ENCODE results near the gene COL6A1. TPM values are rescaled to one million over a fixed set of nuclear protein-coding genes. Genes with fewer than 3 reads are reported as not detected.

The COL6A1 gene
- total and polyA plus RNA-seq, 12 donors, result 71.9 to 388 (median 143) TPM

DNA sequence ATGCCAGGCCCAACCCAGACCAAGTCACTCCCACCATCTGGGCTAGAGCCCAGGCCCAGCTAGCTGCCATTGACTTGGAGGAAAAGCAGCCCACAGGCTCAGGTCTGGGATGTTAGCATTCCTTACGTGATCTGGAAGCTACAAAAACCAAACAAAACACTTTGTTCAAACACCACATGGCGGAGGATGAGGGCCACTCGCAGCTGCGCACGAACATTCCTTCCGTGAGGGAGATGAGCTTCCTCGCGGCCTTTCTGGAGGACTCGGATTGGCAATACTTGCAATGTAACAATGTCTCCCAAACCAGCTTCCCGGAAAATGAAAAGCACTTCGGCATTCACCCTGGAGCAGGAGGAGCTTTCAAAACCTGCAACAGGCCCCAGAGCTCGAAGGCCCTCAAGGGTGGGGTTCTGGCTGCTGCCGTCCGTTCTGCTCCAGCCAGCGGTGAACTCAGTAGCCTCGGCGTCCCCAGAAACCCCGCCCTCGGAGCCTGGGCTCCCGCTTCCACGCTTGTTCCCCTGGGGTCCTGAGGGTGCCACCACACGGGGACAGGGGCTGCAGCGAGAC lies 40.5 kb downstream of the COL6A1 start:
- Histone ChIP-seq H3K4me3 (peak overlapping the region in 2 of 10 donors; percentile 14 to 19), H3K9me3 (no peaks in the 10 kb centered on the region), H3K27me3 (peaks cover 0 to 4% (median 0%) of the 10 kb centered on the region in 7 donors), H3K4me1 (peaks cover 0 to 9% (median 0%) of the 10 kb centered on the region in 9 donors), H3K27ac (peak overlapping the region in 3 of 10 donors; percentile 47 to 67 (median 53)), H3K36me3 (no peaks in the 10 kb centered on the region)
- 77 to 84% methylated on average over 23 of the region's 23 CpGs for WGBS, 2 donors
- TF ChIP-seq CTCF (IDR thresholded peaks at IDR 0.05), result no peak
- intact Hi-C loops (cut with DNase I), result no loop called here
- DNase-seq, result peak in 1 of 2 donors; percentile 63
- peak; percentile 71 to 88 (median 80) for ATAC-seq

DNA sequence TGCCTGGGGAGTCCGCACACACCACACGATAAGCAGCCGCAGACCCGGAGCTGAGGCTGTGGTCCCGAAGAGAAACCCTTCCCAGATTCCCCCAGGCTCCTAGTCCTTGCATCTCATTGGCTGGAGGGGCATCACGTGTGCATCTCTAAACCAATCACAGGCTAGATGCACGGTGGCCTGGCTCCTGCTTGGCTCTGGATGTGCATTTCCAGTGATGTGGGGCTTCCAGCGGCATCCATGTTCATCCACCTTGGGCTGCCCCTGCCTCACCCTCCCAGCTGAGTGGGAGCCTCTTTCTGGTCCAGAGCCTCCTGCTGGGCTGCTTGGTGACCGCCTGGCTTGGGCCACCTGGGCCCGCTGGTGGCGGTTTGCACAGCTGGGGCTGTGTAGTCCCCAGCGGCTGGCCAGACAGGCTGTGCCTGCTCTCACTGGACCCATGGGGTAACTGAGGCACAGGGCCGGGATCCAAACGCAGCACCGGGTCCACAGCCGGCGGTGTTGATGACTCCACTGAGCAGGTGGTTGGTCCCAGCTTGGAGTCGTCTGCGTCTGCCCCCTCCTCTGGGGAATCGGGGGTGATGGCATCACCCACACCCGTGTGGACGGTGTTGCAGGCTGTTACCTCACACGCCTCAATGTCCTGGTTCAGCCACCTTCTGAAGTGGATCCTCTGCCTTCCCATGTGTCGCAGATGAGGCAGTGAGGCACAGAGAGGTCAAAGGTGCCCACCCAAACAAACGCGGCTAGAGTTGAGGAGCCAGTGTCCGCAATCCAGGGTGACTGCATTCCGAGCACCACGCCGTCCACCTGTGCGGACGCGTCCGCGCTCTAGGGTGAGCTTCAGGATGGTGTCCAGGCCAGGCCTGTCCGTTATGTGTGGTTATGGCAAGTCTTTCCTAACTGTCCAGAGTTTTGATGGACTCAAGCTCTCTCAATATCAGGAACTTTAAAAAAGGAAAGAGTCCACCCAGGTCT lies 41.3 kb downstream of the COL6A1 start:
- Histone ChIP-seq H3K9me3 (no peaks in the 10 kb centered on the region), H3K4me1 (peaks cover 0 to 13% (median 3%) of the 10 kb centered on the region in 9 donors), H3K4me3 (peak overlapping the region in 2 of 10 donors; percentile 14 to 19), H3K27ac (peak overlapping the region in 3 of 10 donors; percentile 43 to 67 (median 47)), H3K27me3 (peaks cover 0 to 4% (median 0%) of the 10 kb centered on the region in 7 donors), H3K36me3 (no peaks in the 10 kb centered on the region)
- DNase-seq (peak in 1 of 2 donors; percentile 17), ATAC-seq (peak in 7 of 8 donors; percentile 57 to 74 (median 64))
- WGBS, 2 donors, result 90 to 91% methylated on average over 36 of the region's 36 CpGs
- intact Hi-C loops (cut with DNase I), result no loop called here
- TF ChIP-seq CTCF (IDR thresholded peaks at IDR 0.05), result no peak

DNA sequence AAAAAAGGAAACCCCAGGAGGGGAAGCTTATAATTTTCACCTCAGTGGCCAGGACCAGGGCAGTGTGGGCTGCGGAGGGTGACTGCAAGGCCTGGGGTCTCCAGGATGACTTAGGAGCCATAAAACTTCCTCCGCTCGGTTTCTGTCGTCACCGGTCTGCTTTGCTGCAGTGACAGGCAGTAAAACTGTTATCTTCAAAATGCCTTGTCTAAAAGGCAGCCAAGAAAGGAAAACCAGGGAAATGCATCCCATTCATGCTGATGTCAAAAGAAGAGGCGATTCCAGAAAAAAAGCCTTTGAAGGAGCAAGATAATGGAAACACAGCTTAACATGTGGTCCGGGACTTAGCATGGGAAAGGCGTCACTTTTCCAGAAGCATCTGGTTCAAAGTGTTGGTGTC lies 42.0 kb downstream of the COL6A1 start:
- no peak for TF ChIP-seq CTCF (IDR thresholded peaks at IDR 0.05)
- H3K4me3 ChIP-seq, result no peak overlapping the region
- H3K9me3 ChIP-seq, result no peaks in the 10 kb centered on the region
- intact Hi-C loops (cut with DNase I), result no loop called here
- 60 to 71% methylated on average over 8 of the region's 8 CpGs for WGBS, 2 donors
- no peaks in the 10 kb centered on the region for H3K36me3 ChIP-seq
- peak overlapping the region in 1 of 10 donors; percentile 67 for H3K27ac ChIP-seq
- ATAC-seq (no peak), DNase-seq (no peak)
- peaks cover 0 to 15% (median 5%) of the 10 kb centered on the region in 9 donors for H3K4me1 ChIP-seq
- H3K27me3 ChIP-seq, result peaks cover 0 to 2% (median 0%) of the 10 kb centered on the region in 7 donors

- no peak for TF ChIP-seq CTCF (IDR thresholded peaks at IDR 0.05)
- H3K36me3 ChIP-seq, result no peaks in the 10 kb centered on the region
- DNase-seq (no peak), ATAC-seq (no peak)
- intact Hi-C loops (cut with DNase I), result no loop called here
- 77 to 80% methylated on average over 3 of the region's 3 CpGs for WGBS, 2 donors
- H3K27me3 ChIP-seq, result no peaks in the 10 kb centered on the region
- no peak overlapping the region for H3K27ac ChIP-seq
- H3K9me3 ChIP-seq, result peaks cover 0 to 2% (median 0%) of the 10 kb centered on the region in 11 donors
- no peak overlapping the region for H3K4me3 ChIP-seq
- peaks cover 0 to 20% (median 9%) of the 10 kb centered on the region in 9 donors for H3K4me1 ChIP-seq
Observed at GRCh38 chr21:46024141-46024540, 42.6 kb downstream of the COL6A1 start.

Data from heart right ventricle (tissue), 16 donors.